T-cell (primary cell): ENCODE data around the gene TSC22D2. TPM values are rescaled to one million over a fixed set of nuclear protein-coding genes. Genes with fewer than 3 reads are reported as not detected.

ENCODE experiments used
- ATAC-seq, 4 experiments: fragments of 200-7000 bp in 3 of 4; fragments of 150-1000 bp in 1 of 4; cut with Tn5 transposase; replicated peaks in 1 of 4; 1 replicate in 3 of 4; 2 replicates in 1 of 4; pipeline ENCODE4 v1.10.0; 2021; ENCODE audit warnings: moderate library complexity in 3 of 4, mild to moderate bottlenecking in 2 of 4, moderate number of reproducible peaks in 1 of 4
- CTCF ChIA-PET, 2 donors: fragments of 300-600 bp; sonication (Branson Sonifier 250); formaldehyde crosslinking; loops; one replicate each; lab custom pipeline; 2022; ENCODE audit warnings: antibody characterized with exemption in 2 of 2; lab: Charles Lee
- POLR2A ChIA-PET, 2 donors: fragments of 300-600 bp; sonication (Branson Sonifier 250); formaldehyde crosslinking; loops; one replicate each; lab custom pipeline; 2022; ENCODE audit warnings: antibody characterized with exemption in 2 of 2; lab: Charles Lee
- DNase-seq, 35 experiments: peaks; one replicate each; pipeline versions ENCODE4 v3.0.0 to v3.0.0-alpha.2; 2013 to 2023
- H3K27ac ChIP-seq: one replicate; pipeline ENCODE4 v1.5.1; 2013; ENCODE audit warnings: low read length
- H3K27me3 ChIP-seq, 2 experiments: replicated peaks in 1 of 2; 1 replicate in 1 of 2; 2 replicates in 1 of 2; pipeline versions ENCODE4 v1.6.1 to v1.7.0; 2013; ENCODE audit warnings: low read length in 1 of 2, mixed read lengths in 1 of 2; ENCODE audit not compliant: control insufficient read depth in 2 of 2, insufficient read depth in 2 of 2; ENCODE audit errors: extremely low read depth in 1 of 2
- H3K36me3 ChIP-seq, 2 donors: 1 replicate in 1 of 2; 2 replicates in 1 of 2; pipeline versions ENCODE4 v1.6.1 to v1.7.0; 2013; ENCODE audit warnings: low read length in 1 of 2; ENCODE audit not compliant: control insufficient read depth in 2 of 2, insufficient read depth in 1 of 2; ENCODE audit errors: extremely low read depth in 1 of 2
- H3K4me1 ChIP-seq, 2 experiments: 1 replicate in 1 of 2; 2 replicates in 1 of 2; pipeline versions ENCODE4 v1.6.1 to v1.7.0; 2013; ENCODE audit warnings: low read length in 2 of 2, mixed read lengths in 1 of 2; ENCODE audit not compliant: insufficient read depth in 2 of 2, control insufficient read depth in 1 of 2; ENCODE audit errors: extremely low read depth in 1 of 2
- H3K4me3 ChIP-seq, 2 donors: 1 replicate in 1 of 2; 2 replicates in 1 of 2; pipeline versions ENCODE4 v1.5.1 to v1.7.0; 2013; ENCODE audit warnings: mild to moderate bottlenecking in 2 of 2, low read length in 1 of 2, moderate library complexity in 1 of 2; ENCODE audit not compliant: control insufficient read depth in 1 of 2; ENCODE audit errors: extremely low read depth in 1 of 2
- H3K9me3 ChIP-seq: 2 replicates; pipeline ENCODE4 v1.7.0; 2013
- H3K27ac Mint-ChIP-seq, 2 donors: one replicate each; pipeline ENCODE4 v1.8.0; 2020 to 2021; ENCODE audit warnings: mild to moderate bottlenecking in 2 of 2, mixed read lengths in 2 of 2
- H3K27me3 Mint-ChIP-seq, 2 donors: one replicate each; pipeline ENCODE4 v1.8.0; 2021 to 2022; ENCODE audit warnings: mixed read lengths in 2 of 2
- H3K36me3 Mint-ChIP-seq: one replicate; pipeline ENCODE4 v1.8.0; 2021; ENCODE audit warnings: mixed read lengths
- H3K4me1 Mint-ChIP-seq, 3 donors: one replicate each; pipeline ENCODE4 v1.8.0; 2020 to 2022; ENCODE audit warnings: mixed read lengths in 3 of 3, mild to moderate bottlenecking in 1 of 3
- H3K4me3 Mint-ChIP-seq, 3 donors: one replicate each; pipeline ENCODE4 v1.8.0; 2020 to 2022; ENCODE audit warnings: mild to moderate bottlenecking in 3 of 3, mixed read lengths in 3 of 3, moderate library complexity in 3 of 3
- H3K9me3 Mint-ChIP-seq, 3 donors: one replicate each; pipeline ENCODE4 v1.8.0; 2020 to 2022; ENCODE audit warnings: mixed read lengths in 3 of 3
- WGBS: methylation state at CpG from one replicate; pipeline ENCODE4 v1.1.5; 2013; ENCODE audit warnings: missing lambda C conversion rate; ENCODE audit not compliant: insufficient coverage; 5-methylcytosine and 5-hydroxymethylcytosine counted together
- total RNA-seq, 35 experiments: library from RNA in 6 of 35; stranded (reverse) in 6 of 35; fragments of 120-200 nt in 1 of 35; gene quantifications; one replicate each; pipeline versions ENCODE4 v1.2.1 to v1.2.4 and lab custom pipeline; 2013 to 2026

The TSC22D2 gene
- 10 to 100 TPM; 21.2 to 55.0 (median 23.3) TPM for total RNA-seq
- 19.1 TPM for total RNA-seq (2013)
- 37.0 to 258 (median 88.8) reads per million in 29 experiments for total RNA-seq (lab: John Stamatoyannopoulos, UW)

DNA sequence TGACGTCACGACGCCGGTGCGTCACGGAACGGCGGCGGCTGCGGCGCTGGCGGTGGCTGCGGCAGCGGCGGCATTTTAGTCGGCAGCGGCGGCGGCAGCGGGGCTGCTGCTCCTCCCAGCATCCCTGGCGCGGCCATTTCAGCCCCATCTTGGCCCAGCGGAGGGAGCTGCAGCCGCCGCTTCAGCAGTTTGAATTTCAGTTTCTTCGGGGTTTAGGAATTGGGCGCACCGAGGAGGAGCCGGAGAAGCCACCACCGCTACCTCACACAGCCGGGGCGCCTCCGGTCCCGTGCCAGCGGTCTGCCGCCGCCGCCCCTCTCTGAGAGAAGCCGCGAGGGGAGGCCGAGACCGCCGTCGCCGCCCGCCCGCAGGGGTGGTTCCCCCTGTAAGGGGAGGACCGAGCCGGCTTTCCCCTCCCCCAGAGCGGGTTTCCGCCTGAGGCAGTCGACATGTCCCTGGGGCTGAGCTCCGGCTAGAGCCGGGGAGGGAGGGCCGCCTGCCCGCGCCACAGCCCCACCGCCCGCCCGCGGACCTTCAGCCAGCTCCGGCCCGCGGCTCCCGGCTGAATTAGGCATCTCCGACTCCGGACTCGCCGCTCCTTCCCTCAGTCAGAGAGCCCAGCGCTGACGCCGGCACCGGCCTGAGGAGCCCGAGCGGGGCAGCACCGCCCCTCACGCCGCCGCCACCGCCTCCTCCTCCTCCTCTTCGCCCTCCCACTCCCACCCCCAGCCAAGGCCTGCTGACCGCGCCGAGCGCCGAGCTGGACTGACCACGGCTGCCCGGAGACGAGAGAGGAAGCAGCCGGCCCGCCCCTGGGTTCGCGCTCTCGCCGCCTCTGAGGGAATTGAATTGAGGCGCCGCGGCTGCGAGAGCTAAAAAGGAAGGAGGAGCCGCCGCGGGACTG, at the start of gene TSC22D2:
TSC22D2 (plus strand) TSS at position 78 of the 904 bp plus-strand sequence. CDS start 1,053 bp downstream, outside the sequence.
- ChIA-PET POLR2A (interaction anchor here (0.6 to 2.6 kb wide), 13 partner anchors 14 to 459 kb away, joined by 3 to 14 read pairs (median 4); partner anchors contain the start of genes ERICH6 (in 1 of the 2), SERP1 (in 1 of the 2) and SIAH2 (in 1 of the 2)), CTCF (interaction anchor here (0.5 to 5.9 kb wide), 15 partner anchors 10 to 1383 kb away, joined by 3 to 39 read pairs (median 3); partner anchors contain the start of gene HPS3 (in 1 of the 2))
- Mint-ChIP-seq H3K9me3 (no peaks in the 10 kb centered on the region), H3K27me3 (no peaks in the 10 kb centered on the region), H3K36me3 (peaks cover 15% of the 10 kb centered on the region), H3K27ac (peak within 1 kb of the TSS; percentile 95 to 98), H3K4me1 (peaks cover 33 to 44% (median 36%) of the 10 kb centered on the region in 3 donors), H3K4me3 (peak within 1 kb of the TSS; percentile 87 to 95 (median 92))
- under 1% methylated on average over 92 of the region's 102 CpGs for WGBS
- Histone ChIP-seq H3K4me1 (peaks cover 8 to 19% of the 10 kb centered on the region in 2 experiments), H3K4me3 (peak within 1 kb of the TSS; percentile 80 to 93), H3K36me3 (no peaks in the 10 kb centered on the region), H3K27ac (peak within 1 kb of the TSS; percentile 92), H3K9me3 (no peaks in the 10 kb centered on the region), H3K27me3 (no peaks in the 10 kb centered on the region)
- ATAC-seq (peak; percentile 78 to 81 (median 79)), DNase-seq (peak; percentile 89 to 99 (median 96))

DNA sequence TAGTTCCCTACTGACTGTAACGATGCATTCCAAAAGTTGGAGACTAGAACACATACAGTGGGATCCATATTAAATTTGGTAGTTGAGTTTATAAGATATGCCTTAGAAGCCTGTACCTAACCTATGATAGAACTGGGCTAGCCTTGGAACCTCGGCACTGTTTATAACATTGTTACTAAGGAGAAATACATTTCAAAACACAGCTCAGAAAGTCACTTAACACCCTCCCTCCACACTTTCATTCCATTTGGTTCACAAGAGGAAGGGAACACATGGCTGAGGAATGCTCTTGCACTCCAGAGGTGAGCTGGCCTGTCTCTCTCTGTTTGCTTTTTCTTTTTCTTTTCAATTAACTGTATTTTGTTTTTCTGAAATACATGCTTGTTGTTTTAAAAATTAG, 48.7 kb upstream of the TSC22D2 start:
- Mint-ChIP-seq H3K4me1 (no peaks in the 10 kb centered on the region), H3K27me3 (no peaks in the 10 kb centered on the region), H3K36me3 (no peaks in the 10 kb centered on the region), H3K9me3 (no peaks in the 10 kb centered on the region), H3K27ac (no peak overlapping the region), H3K4me3 (no peak overlapping the region)
- CTCF ChIA-PET, result no interaction called here
- ATAC-seq (no peak), DNase-seq (no peak)
- WGBS, result no CpG with 5 or more reads among the region's 2 CpGs
- no peaks in the 10 kb centered on the region for H3K9me3 ChIP-seq
- POLR2A ChIA-PET, result interaction anchor here in 1 of 2 donors (0.5 kb wide), 1 partner anchor 1976 kb away, joined by 3 read pairs; no protein-coding TSS in a partner anchor
- H3K27ac ChIP-seq, result no peak overlapping the region
- H3K27me3 ChIP-seq, result no peaks in the 10 kb centered on the region
- H3K36me3 ChIP-seq, result no peaks in the 10 kb centered on the region
- H3K4me3 ChIP-seq, result no peak overlapping the region
- H3K4me1 ChIP-seq, result no peaks in the 10 kb centered on the region

DNA sequence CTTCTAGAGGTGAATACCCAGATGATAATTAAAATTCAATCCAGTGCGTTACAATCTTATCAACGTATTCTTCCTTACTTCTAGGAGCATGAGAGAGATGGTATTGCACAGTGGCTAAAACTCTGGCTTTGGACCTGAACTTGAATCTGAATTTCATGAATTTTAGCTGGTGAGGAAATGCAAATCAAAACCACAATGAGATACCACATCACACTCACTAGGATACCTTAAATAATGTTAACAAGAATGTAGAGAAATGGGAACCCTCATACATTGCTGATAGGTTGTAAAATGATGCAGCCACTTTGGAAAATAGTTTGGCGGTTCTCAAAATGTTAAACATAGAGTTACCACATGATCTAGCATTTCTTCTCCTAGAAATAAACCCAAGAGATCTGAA, 47.1 kb upstream of the TSC22D2 start:
- CTCF ChIA-PET, result no interaction called here
- no peak overlapping the region for H3K27ac ChIP-seq
- no peaks in the 10 kb centered on the region for H3K27me3 ChIP-seq
- H3K4me1 Mint-ChIP-seq, result no peaks in the 10 kb centered on the region
- no peak for ATAC-seq
- H3K36me3 ChIP-seq, result no peaks in the 10 kb centered on the region
- DNase-seq, result no peak
- no peak overlapping the region for H3K4me3 Mint-ChIP-seq
- H3K36me3 Mint-ChIP-seq, result no peaks in the 10 kb centered on the region
- H3K4me1 ChIP-seq, result no peaks in the 10 kb centered on the region
- H3K9me3 ChIP-seq, result no peaks in the 10 kb centered on the region
- POLR2A ChIA-PET, result interaction anchor here in 1 of 2 donors (0.6 kb wide), 1 partner anchor 118 kb away, joined by 6 read pairs; no protein-coding TSS in a partner anchor
- no peak overlapping the region for H3K4me3 ChIP-seq
- H3K27me3 Mint-ChIP-seq, result no peaks in the 10 kb centered on the region
- no peaks in the 10 kb centered on the region for H3K9me3 Mint-ChIP-seq
- H3K27ac Mint-ChIP-seq, result no peak overlapping the region
- WGBS, result 80% methylated on average over 1 of the region's 3 CpGs

DNA sequence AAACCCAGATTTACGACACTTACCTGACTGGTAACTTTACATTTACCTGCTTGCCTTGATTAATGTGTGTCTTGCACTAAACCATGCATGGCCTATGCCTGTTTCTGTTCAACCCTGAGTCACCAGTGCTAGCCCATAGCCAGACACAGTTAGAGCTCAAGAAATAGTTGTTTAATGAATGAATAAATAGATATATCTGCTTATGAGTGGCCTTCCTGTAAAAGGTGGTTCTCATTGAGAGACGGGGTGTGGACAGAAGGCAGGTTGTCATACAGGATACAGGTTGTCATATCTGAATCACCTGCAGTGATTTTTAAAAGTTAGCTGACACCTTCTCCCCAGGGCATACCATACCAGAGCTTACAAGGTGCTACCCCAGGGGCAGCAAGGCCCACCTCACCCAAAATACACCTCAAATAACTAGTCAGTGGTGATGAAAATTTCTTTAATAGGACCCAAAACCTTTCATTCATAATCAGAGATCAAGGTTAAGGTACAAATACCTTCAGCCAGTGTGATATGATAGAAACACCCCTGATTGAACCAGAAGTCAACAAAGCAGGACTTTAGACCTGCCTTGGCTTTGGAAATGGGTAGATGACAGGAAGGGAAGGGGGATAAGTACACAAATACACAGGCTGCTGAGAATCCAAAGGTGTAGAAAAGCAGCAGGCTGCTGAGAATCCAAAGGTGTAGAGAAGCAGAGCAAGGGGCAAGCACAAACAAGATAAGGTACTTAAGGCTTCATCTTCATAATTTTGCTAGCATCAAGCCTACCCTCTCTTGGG, 45.4 kb upstream of the TSC22D2 start:
- CTCF ChIA-PET, result no interaction called here

DNA sequence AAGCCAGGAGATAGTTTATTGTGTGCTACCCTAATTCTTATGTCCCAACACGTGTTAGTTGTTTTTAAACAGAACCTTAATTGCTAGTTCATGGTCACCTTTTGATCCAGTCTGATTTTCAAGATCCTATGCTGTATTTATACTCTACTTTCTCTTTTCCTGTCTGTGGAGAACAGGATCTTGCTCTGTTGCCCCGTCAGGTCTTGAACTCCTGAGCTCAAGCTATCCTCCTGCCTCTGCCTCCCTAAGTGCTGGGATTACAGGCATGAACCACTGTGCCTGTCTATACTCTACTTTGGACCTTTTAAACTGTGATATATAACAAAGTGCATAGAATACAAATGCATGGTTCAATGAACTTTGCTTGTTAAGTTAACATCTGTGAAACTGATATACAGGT, 44.7 kb upstream of the TSC22D2 start:
- no peak for DNase-seq
- no peaks in the 10 kb centered on the region for H3K27me3 Mint-ChIP-seq
- H3K4me1 ChIP-seq, result no peaks in the 10 kb centered on the region
- ChIA-PET POLR2A (no interaction called here), CTCF (no interaction called here)
- H3K27me3 ChIP-seq, result no peaks in the 10 kb centered on the region
- WGBS, result 100% methylated on average over 1 of the region's 2 CpGs
- no peak overlapping the region for H3K27ac Mint-ChIP-seq
- no peaks in the 10 kb centered on the region for H3K4me1 Mint-ChIP-seq
- no peaks in the 10 kb centered on the region for H3K36me3 Mint-ChIP-seq
- H3K4me3 Mint-ChIP-seq, result no peak overlapping the region
- no peaks in the 10 kb centered on the region for H3K36me3 ChIP-seq
- no peaks in the 10 kb centered on the region for H3K9me3 ChIP-seq
- no peaks in the 10 kb centered on the region for H3K9me3 Mint-ChIP-seq
- ATAC-seq, result no peak
- H3K27ac ChIP-seq, result no peak overlapping the region
- H3K4me3 ChIP-seq, result no peak overlapping the region

More for the DNA sequence above, 45.4 kb upstream of the TSC22D2 start:
- Histone ChIP-seq H3K4me1 (no peaks in the 10 kb centered on the region), H3K9me3 (no peaks in the 10 kb centered on the region), H3K4me3 (no peak overlapping the region), H3K36me3 (no peaks in the 10 kb centered on the region), H3K27ac (no peak overlapping the region), H3K27me3 (no peaks in the 10 kb centered on the region)
- Mint-ChIP-seq H3K27ac (no peak overlapping the region), H3K9me3 (no peaks in the 10 kb centered on the region), H3K36me3 (no peaks in the 10 kb centered on the region), H3K27me3 (no peaks in the 10 kb centered on the region), H3K4me3 (no peak overlapping the region), H3K4me1 (no peaks in the 10 kb centered on the region)
- WGBS, result no CpG with 5 or more reads among the region's 2 CpGs
- ATAC-seq (no peak), DNase-seq (no peak)
- POLR2A ChIA-PET, result interaction anchor here (0.6 kb wide), 2 partner anchors 10 to 480 kb away, joined by 3 read pairs; no protein-coding TSS in a partner anchor

DNA sequence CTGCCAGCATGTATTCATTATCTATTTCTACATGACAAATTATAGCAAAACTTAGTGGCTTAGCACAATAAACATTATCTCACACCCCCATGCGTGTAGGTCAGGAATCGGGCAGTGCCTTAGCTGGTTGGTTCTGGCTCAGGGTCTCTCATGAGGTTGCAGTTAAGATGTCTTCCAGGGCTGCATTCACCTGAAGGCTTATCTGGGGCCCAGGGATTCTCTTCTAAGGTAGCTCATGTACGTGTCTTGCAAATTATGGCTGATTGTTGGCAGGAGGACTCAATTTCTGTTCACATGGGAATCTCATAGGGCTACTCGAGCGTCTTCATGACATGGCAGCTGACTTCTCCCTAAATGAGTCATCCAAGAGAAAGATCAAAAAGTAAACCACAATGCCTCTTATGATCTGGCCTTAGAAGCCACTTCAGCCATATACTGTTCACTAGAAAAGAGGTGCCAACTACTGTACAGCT, 42.9 kb upstream of the TSC22D2 start:
- 60% methylated on average over 3 of the region's 5 CpGs for WGBS
- Mint-ChIP-seq H3K4me1 (no peaks in the 10 kb centered on the region), H3K4me3 (no peak overlapping the region), H3K27me3 (no peaks in the 10 kb centered on the region), H3K36me3 (no peaks in the 10 kb centered on the region), H3K27ac (no peak overlapping the region), H3K9me3 (no peaks in the 10 kb centered on the region)
- ATAC-seq, result no peak
- Histone ChIP-seq H3K27ac (no peak overlapping the region), H3K4me3 (no peak overlapping the region), H3K27me3 (no peaks in the 10 kb centered on the region), H3K4me1 (no peaks in the 10 kb centered on the region), H3K9me3 (no peaks in the 10 kb centered on the region), H3K36me3 (no peaks in the 10 kb centered on the region)
- no peak for DNase-seq
- ChIA-PET POLR2A (no interaction called here), CTCF (interaction anchor here in 1 of 2 donors (0.6 to 0.7 kb wide), 2 partner anchors 96 to 358 kb away, joined by 3 read pairs; no protein-coding TSS in a partner anchor)
